ENCODE data around the gene NOD2.

NOD2 gene

GRCh38 chr16:50692999-50693781 is at the start of gene NOD2:
Gene NOD2 (plus strand): TSS chr16:50693606. CDS start chr16:50699496, 5,890 bp downstream.
- DNase-seq (ENCODE audit: low read depth in 2 of 2), result no peak

GRCh38 chr16:50644245-50644644 is 49.2 kb upstream of the NOD2 start:
- DNase-seq (ENCODE audit: low read depth in 2 of 2), result no peak

GRCh38 chr16:50644729-50645128 is 48.7 kb upstream of the NOD2 start:
- no peak for DNase-seq (ENCODE audit: low read depth in 2 of 2)

- DNase-seq (ENCODE audit: low read depth in 2 of 2), result no peak
Measured at GRCh38 chr16:50645563-50646220, 47.7 kb upstream of the NOD2 start.

- no peak for DNase-seq (ENCODE audit: low read depth in 2 of 2)
Measured at GRCh38 chr16:50646345-50646744, 47.1 kb upstream of the NOD2 start.

GRCh38 chr16:50651835-50652438 is 41.5 kb upstream of the NOD2 start:
- DNase-seq (ENCODE audit: low read depth in 2 of 2), result no peak

GRCh38 chr16:50652836-50653425 is 40.5 kb upstream of the NOD2 start:
- DNase-seq (ENCODE audit: low read depth in 2 of 2), result no peak

- no peak for DNase-seq (ENCODE audit: low read depth in 2 of 2)
Measured at GRCh38 chr16:50653633-50654519, 39.5 kb upstream of the NOD2 start.

GRCh38 chr16:50655558-50656055 is 37.8 kb upstream of the NOD2 start:
- no peak for DNase-seq (ENCODE audit: low read depth in 2 of 2)

- no peak for DNase-seq (ENCODE audit: low read depth in 2 of 2)
Measured at GRCh38 chr16:50657241-50657640, 36.2 kb upstream of the NOD2 start.

GRCh38 chr16:50659806-50660205 is 33.6 kb upstream of the NOD2 start:
- no peak for DNase-seq (ENCODE audit: low read depth in 2 of 2)

- no peak for DNase-seq (ENCODE audit: low read depth in 2 of 2)
Measured at GRCh38 chr16:50662306-50662940, 31.0 kb upstream of the NOD2 start.

GRCh38 chr16:50664270-50664669 is 29.1 kb upstream of the NOD2 start:
- DNase-seq (ENCODE audit: low read depth in 2 of 2), result no peak

- peak; percentile 61 to 73 for DNase-seq (ENCODE audit: low read depth in 2 of 2)
Measured at GRCh38 chr16:50665128-50665878, 28.1 kb upstream of the NOD2 start.

- peak; percentile 33 to 46 for DNase-seq (ENCODE audit: low read depth in 2 of 2)
Measured at GRCh38 chr16:50666658-50667496, 26.5 kb upstream of the NOD2 start.

- DNase-seq (ENCODE audit: low read depth in 2 of 2), result no peak
Measured at GRCh38 chr16:50667497-50668367, 25.7 kb upstream of the NOD2 start.

- no peak for DNase-seq (ENCODE audit: low read depth in 2 of 2)
Measured at GRCh38 chr16:50668368-50669008, 24.9 kb upstream of the NOD2 start.

GRCh38 chr16:50669741-50670140 is 23.7 kb upstream of the NOD2 start:
- no peak for DNase-seq (ENCODE audit: low read depth in 2 of 2)

All from stimulated activated CD8-positive, alpha-beta memory T cell treated with anti-CD3 and anti-CD28 coated beads, Interleukin-2, amount 100 ng/mL, for 48 hours (primary cell).